GM12878 (cell line): ENCODE measurements around the gene TAAR9. TPM values are rescaled to one million over a fixed set of nuclear protein-coding genes. Genes with fewer than 3 reads are reported as not detected.

Source experiments
- ATAC-seq: fragments of 200-7000 bp; cut with Tn5 transposase; 3 replicates; pipeline ENCODE4 v1.9.1; 2020; ENCODE audit warnings: mild to moderate bottlenecking, moderate library complexity
- BruUV-seq: library from RNA; stranded (reverse); fragments of 400-500 nt; replicated peaks from 2 replicates; lab custom pipeline; 2021; lab: Mats Ljungman, UMichigan
- CTCF ChIA-PET: fragments of 300-600 bp; sonication (Branson Sonifier 250); formaldehyde crosslinking; extraction: SDS; loops from one replicate; lab custom pipeline; 2021; ENCODE audit warnings: inconsistent platforms; lab: Yijun Ruan, JAX
- POLR2A ChIA-PET: fragments of 350-600 bp; formaldehyde crosslinking; extraction: SDS; loops from one replicate; lab custom pipeline; 2021; ENCODE audit warnings: inconsistent platforms; lab: Charles Lee
- RAD21 ChIA-PET: fragments of 300-600 bp; sonication (Branson Sonifier 250); formaldehyde crosslinking; loops from one replicate; lab custom pipeline; 2023; ENCODE audit warnings: antibody characterized with exemption; ENCODE audit not compliant: unreplicated experiment; lab: Charles Lee
- SMC1A ChIA-PET: fragments of 300-600 bp; sonication (Branson Sonifier 250); formaldehyde crosslinking; loops from one replicate; lab custom pipeline; 2023; ENCODE audit not compliant: unreplicated experiment, uncharacterized antibody; lab: Charles Lee
- DNase-seq: peaks from one replicate; pipeline ENCODE4 v3.0.0-alpha.2; 2011; ENCODE audit warnings: low read depth, low spot score
- FAIRE-seq: peaks from 3 replicates; lab custom pipeline; 2011; peaks lifted over from hg19 to GRCh38; lab: Jason Lieb, UNC
- H2AFZ ChIP-seq: 2 replicates; pipeline ENCODE4 v1.6.0; 2011; ENCODE audit warnings: low read depth, low read length, control low read depth; ENCODE audit not compliant: control insufficient read depth
- H3K27ac ChIP-seq: 2 replicates; pipeline ENCODE4 v1.5.1; 2011; ENCODE audit warnings: control low read depth; ENCODE audit not compliant: control insufficient read depth, insufficient read depth
- H3K27me3 ChIP-seq, 2 experiments: replicated peaks in 1 of 2; 2 replicates each; pipeline versions ENCODE4 v1.6.0 to v1.6.1; 2011; ENCODE audit warnings: low read length in 1 of 2; ENCODE audit not compliant: control insufficient read depth in 2 of 2, insufficient read depth in 2 of 2
- H3K36me3 ChIP-seq, 2 experiments: 2 replicates each; pipeline ENCODE4 v1.5.1; 2011; ENCODE audit warnings: low read length in 1 of 2; ENCODE audit not compliant: control insufficient read depth in 2 of 2, insufficient read depth in 2 of 2
- H3K4me1 ChIP-seq: 2 replicates; pipeline ENCODE4 v1.6.1; 2011; ENCODE audit warnings: mild to moderate bottlenecking, low read length, moderate library complexity, mixed read lengths; ENCODE audit not compliant: control insufficient read depth, insufficient read depth
- H3K4me2 ChIP-seq: 2 replicates; pipeline ENCODE4 v1.6.0; 2011; ENCODE audit warnings: control low read depth; ENCODE audit not compliant: control insufficient read depth, insufficient read depth
- H3K4me3 ChIP-seq: fragments of 200-600 bp; sonication (generic); 2 replicates; pipeline ENCODE4 v1.5.1; 2016
- H3K79me2 ChIP-seq: 2 replicates; pipeline ENCODE4 v1.6.0; 2011; ENCODE audit warnings: low read length; ENCODE audit not compliant: control insufficient read depth, insufficient read depth
- H3K9ac ChIP-seq: 2 replicates; pipeline ENCODE4 v1.8.0; 2011; ENCODE audit warnings: low read length, control low read depth, mixed read lengths; ENCODE audit not compliant: control insufficient read depth, insufficient read depth
- H3K9me3 ChIP-seq: replicated peaks from 3 replicates; pipeline ENCODE4 v1.5.1; 2011; ENCODE audit warnings: mild to moderate bottlenecking, low read length; ENCODE audit not compliant: control insufficient read depth, insufficient read depth
- H4K20me1 ChIP-seq: 2 replicates; pipeline ENCODE4 v1.6.0; 2011; ENCODE audit not compliant: control insufficient read depth, insufficient read depth
- ATF2 ChIP-seq: IDR thresholded peaks from 2 replicates; pipeline ENCODE4 v1.6.1; 2012; ENCODE audit warnings: low read length, inconsistent platforms
- CHD1 ChIP-seq: IDR thresholded peaks from 2 replicates; pipeline ENCODE4 v1.6.1; 2012; ENCODE audit warnings: low read depth, low read length, improper control_type of control experiment
- HDAC2 ChIP-seq: fragments of 200-600 bp; sonication (generic); IDR thresholded peaks from 2 replicates; pipeline ENCODE4 v1.6.1; 2017
- JUNB ChIP-seq: IDR thresholded peaks from 2 replicates; pipeline ENCODE4 v1.6.1; 2016; ENCODE audit warnings: antibody characterized with exemption, mild to moderate bottlenecking
- NFYB ChIP-seq: IDR thresholded peaks from 2 replicates; pipeline ENCODE4 v1.6.1; 2011; ENCODE audit warnings: low read depth, mild to moderate bottlenecking, low read length, improper control_type of control experiment, moderate library complexity; ENCODE audit not compliant: insufficient read depth
- NKRF ChIP-seq: fragments of 450-650 bp; conservative IDR thresholded peaks from 2 replicates; pipeline ENCODE4 v1.6.1; 2017; ENCODE audit warnings: mild to moderate bottlenecking, moderate library complexity
- PBX3 ChIP-seq: IDR thresholded peaks from 2 replicates; pipeline ENCODE4 v1.6.1; 2011; ENCODE audit warnings: mild to moderate bottlenecking, low read depth, low read length, moderate library complexity; ENCODE audit not compliant: insufficient replicate concordance
- POU2F2 ChIP-seq: IDR thresholded peaks from 3 replicates; pipeline ENCODE4 v1.6.1; 2011; ENCODE audit warnings: low read depth, mild to moderate bottlenecking, low read length, borderline replicate concordance
- SP1 ChIP-seq: IDR thresholded peaks from one replicate; pipeline ENCODE4 v1.6.1; 2011; ENCODE audit warnings: low read depth, low read length
- STAT3 ChIP-seq: IDR thresholded peaks from 2 replicates; pipeline ENCODE4 v1.6.1; 2011; ENCODE audit warnings: low read depth, low read length, improper control_type of control experiment
- TCF3 ChIP-seq: IDR thresholded peaks from 2 replicates; pipeline ENCODE4 v1.6.1; 2012; ENCODE audit warnings: low read depth, mild to moderate bottlenecking, low read length, borderline replicate concordance; ENCODE audit not compliant: insufficient read depth
- YBX1 ChIP-seq: fragments of 450-650 bp; IDR thresholded peaks from 2 replicates; pipeline ENCODE4 v1.6.1; 2016; ENCODE audit warnings: antibody characterized with exemption
- WGBS: methylation state at CpG from one replicate; pipeline ENCODE4 v1.1.6; 2016; ENCODE audit warnings: low lambda C conversion rate; ENCODE audit not compliant: insufficient replicate concordance, insufficient coverage; ENCODE audit errors: missing lambda C conversion rate; 5-methylcytosine and 5-hydroxymethylcytosine counted together
- in situ Hi-C: fragments of 300-500 bp; cut with MboI; formaldehyde crosslinking; loops from 9 replicates; pipeline ENCODE4 v1.14.3; 2018; ENCODE audit warnings: mixed read lengths
- intact Hi-C: fragments of 100-400 bp; cut with micrococcal nuclease; formaldehyde crosslinking; loops from one replicate; pipeline ENCODE4 v1.14.2; 2022; ENCODE audit not compliant: unreplicated experiment
- polyA plus RNA-seq, 11 experiments: library from polyadenylated mRNA; depleted of rRNA in 4 of 11; unstranded in 6 of 11; stranded (reverse) in 5 of 11; fragments of >200 nt; fragmentation: Nextera tagmentation in 4 of 11; fragmentation: Illumina TruSeq in 1 of 11; extraction: Ambion mirVana in 4 of 11; extraction: Trizol in 1 of 11; gene quantifications; 1 replicate in 1 of 11; 2 replicates in 10 of 11; pipeline versions ENCODE4 v1.2.1 to v1.2.3, GENCODE V29; 2011 to 2016; ENCODE audit warnings: inconsistent platforms in 2 of 11, missing spikeins in 2 of 11, low read depth in 1 of 11
- total RNA-seq, 4 experiments: library from RNA; depleted of rRNA in 3 of 4; stranded (reverse); fragments of >200 nt in 3 of 4; fragmentation: Illumina TruSeq in 1 of 4; extraction: Trizol in 1 of 4; gene quantifications; 2 replicates each; pipeline versions ENCODE4 v1.2.1 to v1.2.3, GENCODE V29; 2013 to 2021

TAAR9 gene
- total and polyA plus RNA-seq, 10 of the 15 experiments (the other 5 are each of a cell fraction or from before 2014, with no cell fraction given), result not detected

GRCh38 chr6:132491303-132491702 is 46.8 kb upstream of the TAAR9 start:
- no peak overlapping the region for H3K9ac ChIP-seq
- FAIRE-seq (peak; percentile 18), ATAC-seq (peak; percentile 26), DNase-seq (no peak)
- TF ChIP-seq NFYB (peak; percentile 88), HDAC2 (no peak), PBX3 (no peak)
- RAD21 ChIA-PET, result no interaction called here
- 65% methylated on average over 5 of the region's 5 CpGs for WGBS
- H3K79me2 ChIP-seq, result peaks cover 78% of the 10 kb centered on the region
- intact Hi-C loops (no loop called here), in situ Hi-C loops (no loop called here)
- no peaks in the 10 kb centered on the region for H4K20me1 ChIP-seq
- H3K27ac ChIP-seq, result peak overlapping the region; percentile 73
- peaks cover 42% of the 10 kb centered on the region for H3K4me1 ChIP-seq
- H3K27me3 ChIP-seq, result no peaks in the 10 kb centered on the region
- SMC1A ChIA-PET, result no interaction called here
- POLR2A ChIA-PET, result no interaction called here
- BruUV-seq, result no TSS peak
- CTCF ChIA-PET, result no interaction called here
- H2AFZ ChIP-seq, result no peak overlapping the region
- H3K4me3 ChIP-seq, result peak overlapping the region; percentile 56; the same call in 1 of the 2 replicates
- H3K36me3 ChIP-seq, result peaks cover 3 to 5% of the 10 kb centered on the region in 2 experiments; a peak in 3 of 4 replicates
- H3K4me2 ChIP-seq, result peak overlapping the region; percentile 85
- peaks cover 12% of the 10 kb centered on the region for H3K9me3 ChIP-seq

- Histone ChIP-seq H2AFZ (no peak overlapping the region), H3K9me3 (peaks cover 12% of the 10 kb centered on the region), H3K9ac (no peak overlapping the region), H3K79me2 (peaks cover 82% of the 10 kb centered on the region), H3K4me3 (no peak overlapping the region), H3K36me3 (peaks cover 3 to 5% of the 10 kb centered on the region in 2 experiments; a peak in 3 of 4 replicates), H3K4me1 (peaks cover 45% of the 10 kb centered on the region), H4K20me1 (no peaks in the 10 kb centered on the region), H3K27me3 (no peaks in the 10 kb centered on the region), H3K4me2 (peak overlapping the region; percentile 85), H3K27ac (peak overlapping the region; percentile 73)
- intact Hi-C loops (no loop called here), in situ Hi-C loops (no loop called here)
- no peak for ATAC-seq
- ChIA-PET SMC1A (no interaction called here), RAD21 (no interaction called here), POLR2A (no interaction called here), CTCF (interaction anchor here (1.3 kb wide), 1 partner anchor 8 kb away, joined by 4 read pairs; no protein-coding TSS in a partner anchor)
- no peak for DNase-seq
- BruUV-seq, result no TSS peak
- no peak for FAIRE-seq
- WGBS, result 38% methylated on average over 1 of the region's 1 CpG
- TF ChIP-seq JUNB (no peak), NKRF (no peak), STAT3 (no peak), SP1 (no peak), TCF3 (no peak), YBX1 (no peak), ATF2 (no peak), CHD1 (no peak), POU2F2 (no peak)
Observed at GRCh38 chr6:132491881-132492280, 46.2 kb upstream of the TAAR9 start.
